ENCODE data around the gene AGAP1.

GRCh38 chr2:235901243-235901642 lies 407.4 kb downstream of the AGAP1 start:
- TF ChIP-seq POLR2A (IDR thresholded peaks at IDR 0.05) (no peak), CTCF (IDR thresholded peaks at IDR 0.05) (no peak)

All from right lobe of liver (tissue), 4 donors.